ENCODE measurements around the gene VCAN.

DNA sequence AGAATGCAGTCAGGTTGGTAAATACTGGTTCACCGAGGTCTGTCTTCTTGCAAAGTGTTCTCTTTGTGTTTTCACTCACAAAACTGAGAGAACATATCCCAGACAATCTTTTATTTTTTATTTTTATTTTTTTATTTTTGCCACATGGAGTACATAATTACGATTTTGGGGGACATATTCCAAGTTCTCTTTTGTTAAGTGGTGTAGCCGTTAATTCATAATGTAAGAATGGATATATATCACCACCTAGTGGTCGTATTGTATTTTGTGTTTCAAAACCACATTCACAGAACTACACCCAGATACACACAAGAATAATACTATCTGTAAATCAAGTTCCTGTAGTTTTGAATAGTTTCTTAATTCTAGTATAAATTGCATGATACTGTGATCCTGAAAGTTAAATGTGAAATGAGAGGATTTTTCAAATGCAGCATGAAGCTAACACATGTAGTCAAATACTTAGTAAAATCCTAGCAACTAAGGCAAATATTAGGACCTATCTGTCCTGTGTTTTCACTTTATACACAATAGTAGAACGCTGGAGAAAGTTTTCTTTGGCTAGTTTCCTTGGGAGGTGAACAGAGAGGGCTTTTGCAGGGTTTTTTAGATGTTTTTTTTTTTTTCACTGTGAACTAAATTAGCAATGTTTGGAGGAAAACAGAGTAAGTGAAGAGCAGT is 92.7 kb downstream of the VCAN start:
- no peak for TF ChIP-seq POLR2A (IDR thresholded peaks at IDR 0.05)
- TF ChIP-seq, protein P1, sequence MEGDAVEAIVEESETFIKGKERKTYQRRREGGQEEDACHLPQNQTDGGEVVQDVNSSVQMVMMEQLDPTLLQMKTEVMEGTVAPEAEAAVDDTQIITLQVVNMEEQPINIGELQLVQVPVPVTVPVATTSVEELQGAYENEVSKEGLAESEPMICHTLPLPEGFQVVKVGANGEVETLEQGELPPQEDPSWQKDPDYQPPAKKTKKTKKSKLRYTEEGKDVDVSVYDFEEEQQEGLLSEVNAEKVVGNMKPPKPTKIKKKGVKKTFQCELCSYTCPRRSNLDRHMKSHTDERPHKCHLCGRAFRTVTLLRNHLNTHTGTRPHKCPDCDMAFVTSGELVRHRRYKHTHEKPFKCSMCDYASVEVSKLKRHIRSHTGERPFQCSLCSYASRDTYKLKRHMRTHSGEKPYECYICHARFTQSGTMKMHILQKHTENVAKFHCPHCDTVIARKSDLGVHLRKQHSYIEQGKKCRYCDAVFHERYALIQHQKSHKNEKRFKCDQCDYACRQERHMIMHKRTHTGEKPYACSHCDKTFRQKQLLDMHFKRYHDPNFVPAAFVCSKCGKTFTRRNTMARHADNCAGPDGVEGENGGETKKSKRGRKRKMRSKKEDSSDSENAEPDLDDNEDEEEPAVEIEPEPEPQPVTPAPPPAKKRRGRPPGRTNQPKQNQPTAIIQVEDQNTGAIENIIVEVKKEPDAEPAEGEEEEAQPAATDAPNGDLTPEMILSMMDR (IDR thresholded peaks at IDR 0.05): peak; percentile 23 to 73 (median 58)

All from Peyer's patch (tissue), 4 donors.